Keratinocyte (primary cell): ENCODE measurements around the gene EEPD1.

ENCODE experiments used
- CTCF ChIP-seq, 3 experiments: IDR thresholded peaks in 1 of 3; conservative IDR thresholded peaks in 1 of 3; optimal IDR thresholded peaks in 1 of 3; 2 replicates in 2 of 3; 3 replicates in 1 of 3; pipeline versions ENCODE3 to v1.5.1; 2011; ENCODE audit warnings: low read length in 3 of 3, mild to moderate bottlenecking in 3 of 3, moderate library complexity in 2 of 3, control low read depth in 1 of 3, inconsistent platforms in 1 of 3; ENCODE audit not compliant: insufficient read depth in 2 of 3; ENCODE audit errors: extremely low read depth in 1 of 3
- EZH2 ChIP-seq: IDR thresholded peaks from one replicate; pipeline ENCODE4 v1.6.1; 2012; ENCODE audit warnings: inconsistent platforms, mild to moderate bottlenecking, low read length, moderate library complexity

DNA sequence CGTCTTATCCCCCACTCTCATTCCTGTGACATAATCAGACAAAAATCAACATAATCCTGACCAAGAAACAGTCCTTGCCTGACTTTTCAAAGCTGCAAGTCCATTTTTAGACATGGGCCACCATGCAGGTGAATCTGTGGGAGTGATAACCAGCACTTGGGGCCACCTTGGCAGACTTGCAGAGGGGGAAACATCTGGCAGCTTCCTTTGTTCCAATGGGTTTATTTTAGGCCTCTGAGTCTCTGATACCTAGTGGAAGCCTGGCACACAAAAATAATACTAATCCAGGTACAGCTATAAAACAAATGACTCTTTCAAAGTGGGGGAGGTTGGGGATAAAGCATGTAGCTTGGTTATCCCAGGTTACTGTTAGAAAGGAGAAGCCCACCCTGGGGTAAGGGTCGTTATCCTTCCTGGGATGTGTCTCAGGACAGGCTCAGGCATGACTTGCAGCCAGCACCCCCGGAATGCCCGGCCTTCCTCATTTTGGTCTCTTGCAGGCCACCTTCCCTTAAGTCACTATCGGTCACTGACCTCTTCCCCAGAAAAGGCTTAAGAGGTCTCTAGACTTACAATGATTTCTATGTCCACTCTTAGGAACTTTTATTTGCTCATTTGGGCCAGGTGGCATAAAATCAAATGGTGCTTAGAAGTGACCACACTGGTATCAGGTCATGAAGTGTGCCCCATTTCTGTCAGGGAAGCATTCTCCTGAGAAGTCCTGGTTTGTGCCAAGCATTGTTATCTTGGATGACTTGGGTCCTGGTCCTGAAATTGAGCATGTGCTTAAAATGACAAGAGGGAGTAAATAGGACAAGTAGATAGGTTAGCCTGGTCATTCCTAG, 37.6 kb downstream of the EEPD1 start:
- TF ChIP-seq CTCF (optimal IDR thresholded peaks at IDR 0.05 in 1 of 3, IDR thresholded peaks at IDR 0.05 in 1 of 3, conservative IDR thresholded peaks at IDR 0.05 in 1 of 3; ENCODE audit: extremely low read depth in 1 of 3, insufficient read depth in 2 of 3, low read length in 3 of 3) (no peak), EZH2 (no peak)
